Measurements from ENCODE around the gene SNRPD3.

- no peak for TF ChIP-seq EZH2 (IDR thresholded peaks at IDR 0.05; ENCODE audit: low read length, unreplicated experiment)
- TF ChIP-seq CTCF (conservative IDR thresholded peaks at IDR 0.05; ENCODE audit: low read depth, low read length) = no peak
- TF ChIP-seq EZH2phosphoT487 (IDR thresholded peaks at IDR 0.05; ENCODE audit: borderline replicate concordance, low read length) = no peak
These were observed 38.2 kb downstream of the SNRPD3 start for GRCh38 chr22:24593836-24594568.

All from PC-3 (cell line).